Measurements from ENCODE around the gene HSPD1. TPM values are rescaled to one million over a fixed set of nuclear protein-coding genes. Genes with fewer than 3 reads are reported as not detected.

The HSPD1 gene
- total RNA-seq, 4 donors from 2014 or later, result 120 to 145 (median 144) TPM

- Histone ChIP-seq H3K4me3 (no peak overlapping the region), H3K27me3 (no peaks in the 10 kb centered on the region), H3K36me3 (peaks cover 0 to 7% of the 10 kb centered on the region in 2 donors), H3K4me1 (peaks cover 0 to 56% (median 0%) of the 10 kb centered on the region in 3 donors), H3K27ac (no peak overlapping the region), H3K9me3 (no peaks in the 10 kb centered on the region)
- WGBS, 2 donors (ENCODE audit: low coverage in 1 of 2), result 83 to 100% methylated on average over 1 of the region's 1 CpG
- ATAC-seq, result no peak
- TF ChIP-seq POLR2A (IDR thresholded peaks at IDR 0.05) (no peak), EP300 (IDR thresholded peaks at IDR 0.05) (no peak), POLR2AphosphoS5 (IDR thresholded peaks at IDR 0.05) (no peak), CTCF (IDR thresholded peaks at IDR 0.05) (no peak)
Measured at GRCh38 chr2:197455428-197455827, 44.2 kb downstream of the HSPD1 start.

- peak overlapping the region in 1 of 2 donors; percentile 69 for H3K4me3 ChIP-seq
- TF ChIP-seq CTCF (IDR thresholded peaks at IDR 0.05), result no peak
- no peak for TF ChIP-seq POLR2A (IDR thresholded peaks at IDR 0.05)
- no peak for TF ChIP-seq POLR2AphosphoS5 (IDR thresholded peaks at IDR 0.05)
- TF ChIP-seq EP300 (IDR thresholded peaks at IDR 0.05), result no peak
- no peaks in the 10 kb centered on the region for H3K27me3 ChIP-seq
- H3K27ac ChIP-seq, result peak overlapping the region in 2 of 4 donors; percentile 97 to 98
- WGBS, 2 donors (ENCODE audit: low coverage in 1 of 2), result 50 to 64% methylated on average over 1 to 2 of the region's 2 CpGs
- peaks cover 0 to 2% of the 10 kb centered on the region in 2 donors for H3K36me3 ChIP-seq
- peaks cover 0 to 52% (median 0%) of the 10 kb centered on the region in 3 donors for H3K4me1 ChIP-seq
- no peaks in the 10 kb centered on the region for H3K9me3 ChIP-seq
- ATAC-seq, result no peak
Measured at GRCh38 chr2:197454923-197455322, 44.7 kb downstream of the HSPD1 start.

GRCh38 chr2:197453914-197454398 lies 45.7 kb downstream of the HSPD1 start:
- peaks cover 0 to 49% (median 0%) of the 10 kb centered on the region in 3 donors for H3K4me1 ChIP-seq
- WGBS, 2 donors (ENCODE audit: low coverage in 1 of 2), result 0 to 2% methylated on average over 7 to 11 of the region's 11 CpGs
- H3K27ac ChIP-seq, result peak overlapping the region; percentile 90 to 99 (median 98)
- H3K36me3 ChIP-seq, result no peaks in the 10 kb centered on the region
- peak; percentile 71 for ATAC-seq
- TF ChIP-seq EP300 (IDR thresholded peaks at IDR 0.05) (no peak), POLR2AphosphoS5 (IDR thresholded peaks at IDR 0.05) (peak; percentile 73), POLR2A (IDR thresholded peaks at IDR 0.05) (peak in 1 of 2 donors; percentile 26), CTCF (IDR thresholded peaks at IDR 0.05) (peak in 1 of 4 experiments; percentile 1)
- no peaks in the 10 kb centered on the region for H3K9me3 ChIP-seq
- peak overlapping the region; percentile 65 to 69 for H3K4me3 ChIP-seq
- H3K27me3 ChIP-seq, result no peaks in the 10 kb centered on the region

GRCh38 chr2:197453123-197453913 lies 46.3 kb downstream of the HSPD1 start, which contains the start of gene COQ10B:
COQ10B (plus strand) TSS chr2:197453552; CDS start chr2:197453561, 9 bp downstream.
- TF ChIP-seq CTCF (IDR thresholded peaks at IDR 0.05) (peak in 3 of 4 experiments; percentile 10 to 56 (median 31)), POLR2A (IDR thresholded peaks at IDR 0.05) (peak; percentile 56 to 85), EP300 (IDR thresholded peaks at IDR 0.05) (no peak), POLR2AphosphoS5 (IDR thresholded peaks at IDR 0.05) (peak; percentile 88)
- H3K36me3 ChIP-seq, result no peaks in the 10 kb centered on the region
- H3K9me3 ChIP-seq, result no peaks in the 10 kb centered on the region
- 0% methylated on average over 2 to 19 of the region's 70 CpGs for WGBS, 2 donors (ENCODE audit: low coverage in 1 of 2)
- H3K27me3 ChIP-seq, result peaks cover 3% of the 10 kb centered on the region
- peak within 1 kb of the TSS; percentile 65 to 69 for H3K4me3 ChIP-seq
- peaks cover 0 to 44% (median 0%) of the 10 kb centered on the region in 3 donors for H3K4me1 ChIP-seq
- H3K27ac ChIP-seq, result peak within 1 kb of the TSS; percentile 90 to 99 (median 98)
- peak; percentile 98 for ATAC-seq

Data from gastroesophageal sphincter (tissue), 4 donors.